Right lobe of liver (tissue), 6 donors: ENCODE measurements around the gene SEC24B. TPM values are rescaled to one million over a fixed set of nuclear protein-coding genes. Genes with fewer than 3 reads are reported as not detected.

Experiments
- ATAC-seq, 4 donors: fragments of 200-7000 bp; cut with Tn5 transposase; one replicate each; pipeline ENCODE4 v1.9.1; 2020; ENCODE audit warnings: mild to moderate bottlenecking in 4 of 4, moderate library complexity in 4 of 4
- DNase-seq, 3 donors: peaks; one replicate each; pipeline ENCODE4 v3.0.0-alpha.2; 2020
- H3K27ac ChIP-seq, 3 donors: fragments of 200-600 bp; one replicate each; pipeline ENCODE4 v1.8.0; 2022
- H3K27me3 ChIP-seq, 2 donors: fragments of 200-600 bp; one replicate each; pipeline ENCODE4 v1.8.0; 2022
- H3K36me3 ChIP-seq, 4 donors: fragments of 200-600 bp; sonication (generic) in 1 of 4; one replicate each; pipeline versions ENCODE4 v1.5.1 to v1.8.0; 2017 to 2022; ENCODE audit warnings: control low read depth in 1 of 4
- H3K4me1 ChIP-seq, 4 donors: fragments of 200-600 bp; sonication (generic) in 1 of 4; one replicate each; pipeline versions ENCODE4 v1.5.1 to v1.8.0; 2017 to 2022; ENCODE audit warnings: control low read depth in 1 of 4
- H3K4me3 ChIP-seq, 3 donors: fragments of 200-600 bp; one replicate each; pipeline ENCODE4 v1.8.0; 2022
- H3K9me3 ChIP-seq, 4 donors: fragments of 200-600 bp; sonication (generic) in 1 of 4; one replicate each; pipeline versions ENCODE4 v1.5.1 to v1.8.0; 2017 to 2022; ENCODE audit warnings: control low read depth in 1 of 4
- POLR2A ChIP-seq: fragments of 450-650 bp; IDR thresholded peaks from one replicate; pipeline ENCODE4 v1.6.1; 2017; ENCODE audit warnings: antibody characterized with exemption, mild to moderate bottlenecking
- WGBS: methylation state at CpG from one replicate; pipeline ENCODE4 v1.1.6; 2018; ENCODE audit warnings: low coverage, low lambda C conversion rate; ENCODE audit not compliant: insufficient coverage; ENCODE audit errors: missing lambda C conversion rate; 5-methylcytosine and 5-hydroxymethylcytosine counted together
- intact Hi-C, 2 donors: fragments of 100-400 bp; cut with DNase I; formaldehyde crosslinking; loops; one replicate each; pipeline versions ENCODE4 v1.11.2 to v1.14.1; 2022
- total RNA-seq, 6 experiments: library from RNA; depleted of rRNA in 2 of 6; stranded (reverse); fragments of >200 nt in 2 of 6; fragmentation: NEBNext Ultra II Directional in 3 of 6; extraction: Animal tissue kit (Norgen Biotek cat#: 25700) in 3 of 6; gene quantifications; one replicate each; pipeline versions ENCODE4 v1.1.0 to v1.2.4, GENCODE V29; 2016 to 2023
- TF ChIP-seq, protein P1 (sequence below), 4 donors: fragments of 200-600 bp in 3 of 4; fragments of 450-650 bp in 1 of 4; IDR thresholded peaks; one replicate each; pipeline versions ENCODE4 v1.5.1 to v1.8.0; 2016 to 2022; ENCODE audit warnings: antibody characterized with exemption in 4 of 4, mild to moderate bottlenecking in 2 of 4
- donor health status: DM: no; HTN: yes; CAD: no.
- donor health status: DM: no; HTN: no; CAD: no.
- donor health status: DM: no; HTN: no; CAD: no.
- donor health status: DM: no; HTN: yes; CAD: no.
- donor health status: DM: no; HTN: yes; CAD: no.

Gene SEC24B
- total RNA-seq, 6 experiments from 2014 or later: 22.1 to 55.0 (median 27.1) TPM

DNA sequence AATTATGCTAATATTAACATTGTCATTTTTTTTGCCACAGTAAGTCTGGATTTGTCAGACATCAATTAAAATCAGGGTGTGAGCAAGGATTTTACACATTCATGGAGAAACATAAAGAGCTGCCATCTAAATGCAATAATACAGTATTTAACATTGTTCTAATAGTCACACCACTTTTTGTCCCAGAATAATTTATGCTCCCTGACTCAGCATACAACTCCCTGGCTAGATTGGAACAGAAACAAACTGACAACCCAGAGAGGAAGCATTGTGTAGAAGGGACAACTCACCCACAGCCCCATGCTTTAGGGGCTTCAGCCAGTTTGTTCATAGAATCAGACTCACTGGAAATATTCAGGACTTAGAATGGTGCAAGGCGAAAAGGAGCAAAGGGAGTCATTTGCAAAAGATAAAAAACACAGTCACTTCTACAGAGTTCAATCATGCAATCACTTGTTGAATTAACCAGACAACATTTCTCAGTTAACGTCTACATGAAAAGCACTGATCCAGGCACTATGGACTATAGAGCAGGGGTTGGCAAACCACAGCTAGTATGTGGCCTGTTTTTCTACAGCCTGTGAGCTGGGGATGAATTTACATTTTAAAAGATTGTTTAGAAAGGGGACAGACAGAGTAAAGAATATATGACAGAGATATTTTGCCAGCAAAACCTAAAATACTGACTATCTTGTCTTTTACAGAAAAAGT is 26.4 kb upstream of the SEC24B start:
- Histone ChIP-seq H3K4me1 (no peaks in the 10 kb centered on the region), H3K27me3 (no peaks in the 10 kb centered on the region), H3K4me3 (no peak overlapping the region), H3K9me3 (no peaks in the 10 kb centered on the region), H3K27ac (no peak overlapping the region), H3K36me3 (no peaks in the 10 kb centered on the region)
- WGBS: 65% methylated on average over 2 of the region's 2 CpGs
- intact Hi-C loops: no loop called here
- ATAC-seq (no peak), DNase-seq (no peak)
- TF ChIP-seq, protein P1, sequence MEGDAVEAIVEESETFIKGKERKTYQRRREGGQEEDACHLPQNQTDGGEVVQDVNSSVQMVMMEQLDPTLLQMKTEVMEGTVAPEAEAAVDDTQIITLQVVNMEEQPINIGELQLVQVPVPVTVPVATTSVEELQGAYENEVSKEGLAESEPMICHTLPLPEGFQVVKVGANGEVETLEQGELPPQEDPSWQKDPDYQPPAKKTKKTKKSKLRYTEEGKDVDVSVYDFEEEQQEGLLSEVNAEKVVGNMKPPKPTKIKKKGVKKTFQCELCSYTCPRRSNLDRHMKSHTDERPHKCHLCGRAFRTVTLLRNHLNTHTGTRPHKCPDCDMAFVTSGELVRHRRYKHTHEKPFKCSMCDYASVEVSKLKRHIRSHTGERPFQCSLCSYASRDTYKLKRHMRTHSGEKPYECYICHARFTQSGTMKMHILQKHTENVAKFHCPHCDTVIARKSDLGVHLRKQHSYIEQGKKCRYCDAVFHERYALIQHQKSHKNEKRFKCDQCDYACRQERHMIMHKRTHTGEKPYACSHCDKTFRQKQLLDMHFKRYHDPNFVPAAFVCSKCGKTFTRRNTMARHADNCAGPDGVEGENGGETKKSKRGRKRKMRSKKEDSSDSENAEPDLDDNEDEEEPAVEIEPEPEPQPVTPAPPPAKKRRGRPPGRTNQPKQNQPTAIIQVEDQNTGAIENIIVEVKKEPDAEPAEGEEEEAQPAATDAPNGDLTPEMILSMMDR (IDR thresholded peaks at IDR 0.05): no peak

DNA sequence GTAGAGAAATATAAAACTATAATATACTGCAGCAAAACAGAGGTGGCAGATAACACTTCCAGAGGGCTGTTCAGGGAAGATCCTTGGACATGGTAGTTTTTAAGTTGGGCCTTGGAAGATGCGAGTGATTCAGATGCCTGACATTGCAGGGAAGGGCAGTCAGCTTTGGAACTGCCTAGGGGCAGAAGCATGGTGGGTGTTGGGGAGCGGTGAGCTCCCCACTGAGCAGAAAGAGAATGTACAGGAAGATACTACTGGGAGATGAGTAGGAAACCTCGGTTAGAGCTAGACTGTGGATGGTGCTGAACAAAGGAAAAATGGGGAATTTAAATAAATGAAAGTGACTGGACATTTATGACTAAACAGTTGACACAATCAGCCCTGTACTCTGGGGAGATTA is 24.9 kb upstream of the SEC24B start:
- no peak overlapping the region for H3K4me3 ChIP-seq
- no peaks in the 10 kb centered on the region for H3K9me3 ChIP-seq
- no peak overlapping the region for H3K27ac ChIP-seq
- 70% methylated on average over 2 of the region's 3 CpGs for WGBS
- H3K27me3 ChIP-seq: no peaks in the 10 kb centered on the region
- H3K36me3 ChIP-seq: no peaks in the 10 kb centered on the region
- no peak for ATAC-seq
- no peaks in the 10 kb centered on the region for H3K4me1 ChIP-seq
- TF ChIP-seq, protein P1 (IDR thresholded peaks at IDR 0.05): no peak
- TF ChIP-seq POLR2A: no peak
- intact Hi-C loops: no loop called here
- no peak for DNase-seq

DNA sequence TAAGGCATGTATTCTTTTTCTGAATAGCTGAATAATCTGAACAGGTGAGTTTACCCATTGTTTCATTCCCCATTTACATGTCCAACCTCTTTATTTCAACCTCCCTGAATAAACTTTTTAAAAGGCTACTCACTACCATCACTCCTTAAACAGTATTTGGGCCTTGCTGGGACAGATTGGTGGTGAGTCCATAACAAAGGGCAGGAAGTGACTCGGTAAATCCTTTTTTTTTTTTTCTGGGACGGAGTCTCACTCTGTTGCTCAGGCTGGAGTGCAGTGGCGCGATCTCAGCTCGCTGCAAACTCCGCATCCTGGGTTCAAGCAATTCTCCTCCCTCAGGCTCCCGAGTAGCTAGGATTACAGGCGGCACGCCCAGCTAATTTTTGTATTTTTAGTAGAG is 23.4 kb upstream of the SEC24B start:
- ATAC-seq (no peak), DNase-seq (no peak)
- Histone ChIP-seq H3K36me3 (no peaks in the 10 kb centered on the region), H3K27ac (no peak overlapping the region), H3K9me3 (no peaks in the 10 kb centered on the region), H3K4me3 (no peak overlapping the region), H3K27me3 (no peaks in the 10 kb centered on the region), H3K4me1 (no peaks in the 10 kb centered on the region)
- 94% methylated on average over 9 of the region's 9 CpGs for WGBS
- TF ChIP-seq, protein P1 (IDR thresholded peaks at IDR 0.05): no peak
- TF ChIP-seq POLR2A: no peak
- intact Hi-C loops: no loop called here

DNA sequence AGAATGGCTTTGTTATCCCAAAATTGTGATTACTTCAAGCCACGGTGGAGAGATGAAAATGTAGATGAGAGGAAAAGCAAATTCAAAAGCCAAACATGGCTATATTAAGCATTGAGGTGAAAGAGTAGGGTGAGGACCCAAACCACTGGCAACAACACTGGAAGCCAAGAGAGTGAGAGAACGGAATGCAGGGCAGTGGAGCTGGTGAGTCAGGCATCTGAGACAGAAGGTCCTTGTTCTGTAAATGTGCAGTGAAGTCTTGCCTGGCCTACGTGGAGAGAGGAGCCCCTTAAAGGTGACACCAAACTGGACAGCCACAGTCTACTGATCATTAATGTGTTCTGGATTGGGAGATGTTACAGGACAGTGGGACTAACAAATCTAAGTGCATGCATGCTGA is 22.8 kb upstream of the SEC24B start:
- H3K36me3 ChIP-seq: no peaks in the 10 kb centered on the region
- intact Hi-C loops: no loop called here
- TF ChIP-seq, protein P1 (IDR thresholded peaks at IDR 0.05): no peak
- TF ChIP-seq POLR2A: no peak
- H3K9me3 ChIP-seq: no peaks in the 10 kb centered on the region
- H3K27me3 ChIP-seq: no peaks in the 10 kb centered on the region
- no peak overlapping the region for H3K4me3 ChIP-seq
- ATAC-seq (no peak), DNase-seq (no peak)
- no peak overlapping the region for H3K27ac ChIP-seq
- 76% methylated on average over 3 of the region's 3 CpGs for WGBS
- H3K4me1 ChIP-seq: no peaks in the 10 kb centered on the region
